Trophoblast cell (in vitro differentiated cells and primary cell): ENCODE results near the gene SP8.

Experiments used
- DNase-seq, 2 donors: peaks; one replicate each; pipeline ENCODE4 v3.0.0-alpha.2; 2016
- H2AFZ ChIP-seq: 2 replicates; pipeline ENCODE4 v1.6.1; 2013; ENCODE audit warnings: low read length, moderate library complexity, mild to moderate bottlenecking; ENCODE audit not compliant: insufficient read depth, poor library complexity
- H2AK5ac ChIP-seq: 2 replicates; pipeline ENCODE4 v1.6.1; 2013; ENCODE audit warnings: mild to moderate bottlenecking, low read length
- H2BK120ac ChIP-seq: 2 replicates; pipeline ENCODE4 v1.6.1; 2013; ENCODE audit warnings: low read length, mild to moderate bottlenecking, moderate library complexity; ENCODE audit not compliant: insufficient read depth, poor library complexity
- H2BK12ac ChIP-seq: 2 replicates; pipeline ENCODE4 v1.6.1; 2013; ENCODE audit warnings: mild to moderate bottlenecking, low read length, moderate library complexity
- H2BK5ac ChIP-seq: 2 replicates; pipeline ENCODE4 v1.6.1; 2013; ENCODE audit warnings: low read length, low read depth, moderate library complexity, mild to moderate bottlenecking; ENCODE audit not compliant: poor library complexity
- H3K14ac ChIP-seq: 2 replicates; pipeline ENCODE4 v1.6.1; 2013; ENCODE audit warnings: mild to moderate bottlenecking, low read length
- H3K18ac ChIP-seq: 2 replicates; pipeline ENCODE4 v1.6.1; 2013; ENCODE audit warnings: mild to moderate bottlenecking, low read length
- H3K23ac ChIP-seq: 2 replicates; pipeline ENCODE4 v1.6.1; 2013; ENCODE audit warnings: low read length
- H3K27ac ChIP-seq: 2 replicates; pipeline ENCODE4 v1.5.1; 2013; ENCODE audit warnings: low read depth, mild to moderate bottlenecking, inconsistent platforms, low read length, moderate library complexity
- H3K27me3 ChIP-seq: 2 replicates; pipeline ENCODE4 v1.6.1; 2013; ENCODE audit warnings: inconsistent platforms, mild to moderate bottlenecking, low read length, moderate library complexity; ENCODE audit not compliant: insufficient read depth
- H3K36me3 ChIP-seq, 2 experiments: 1 replicate in 1 of 2; 2 replicates in 1 of 2; pipeline ENCODE4 v1.6.1; 2013; ENCODE audit warnings: low read length in 2 of 2, mild to moderate bottlenecking in 2 of 2, moderate library complexity in 1 of 2; ENCODE audit not compliant: insufficient read depth in 2 of 2, control insufficient read depth in 1 of 2
- H3K4ac ChIP-seq: 2 replicates; pipeline ENCODE4 v1.6.1; 2013; ENCODE audit warnings: low read depth, mild to moderate bottlenecking, low read length, moderate library complexity
- H3K4me1 ChIP-seq, 2 experiments: 1 replicate in 1 of 2; 2 replicates in 1 of 2; pipeline ENCODE4 v1.6.1; 2013; ENCODE audit warnings: low read length in 2 of 2, mild to moderate bottlenecking in 2 of 2, moderate library complexity in 1 of 2; ENCODE audit not compliant: insufficient read depth in 2 of 2, control insufficient read depth in 1 of 2
- H3K4me2 ChIP-seq: 2 replicates; pipeline ENCODE4 v1.6.1; 2013; ENCODE audit warnings: inconsistent platforms, mild to moderate bottlenecking, low read length, moderate library complexity
- H3K4me3 ChIP-seq: 2 replicates; pipeline ENCODE4 v1.5.1; 2013; ENCODE audit warnings: mild to moderate bottlenecking, low read depth, low read length, inconsistent platforms
- H3K79me1 ChIP-seq: one replicate; pipeline ENCODE4 v1.6.1; 2013; ENCODE audit warnings: low read length
- H3K79me2 ChIP-seq: 2 replicates; pipeline ENCODE4 v1.6.1; 2013; ENCODE audit warnings: low read length, mild to moderate bottlenecking; ENCODE audit not compliant: control insufficient read depth, insufficient read depth, poor library complexity
- H3K9ac ChIP-seq: 2 replicates; pipeline ENCODE4 v1.6.1; 2013; ENCODE audit warnings: mild to moderate bottlenecking, low read length
- H3K9me3 ChIP-seq: 2 replicates; pipeline ENCODE4 v1.6.1; 2013; ENCODE audit warnings: low read depth, mild to moderate bottlenecking, control low read depth, inconsistent platforms, low read length; ENCODE audit not compliant: insufficient read depth
- H4K12ac ChIP-seq: 2 replicates; pipeline ENCODE4 v1.6.1; 2013; ENCODE audit warnings: low read depth, mild to moderate bottlenecking, low read length, moderate library complexity
- H4K8ac ChIP-seq: 2 replicates; pipeline ENCODE4 v1.6.1; 2013; ENCODE audit warnings: low read depth, mild to moderate bottlenecking, low read length, moderate library complexity
- H4K91ac ChIP-seq: one replicate; pipeline ENCODE4 v1.6.1; 2013; ENCODE audit warnings: low read depth, mild to moderate bottlenecking, low read length, moderate library complexity
- WGBS: extraction: QIAGEN DNeasy Blood & Tissue Kit; methylation state at CpG from one replicate; pipeline ENCODE4 v1.1.7; 2013; ENCODE audit warnings: missing lambda C conversion rate; ENCODE audit not compliant: insufficient read length, insufficient coverage; ENCODE audit errors: extremely low coverage; 5-methylcytosine and 5-hydroxymethylcytosine counted together

The SP8 gene

GRCh38 chr7:20776942-20777341, 9.7 kb downstream of the SP8 start:
- H3K79me1 ChIP-seq: no peaks in the 10 kb centered on the region
- H2AK5ac ChIP-seq: no peak overlapping the region
- no peak overlapping the region for H3K23ac ChIP-seq
- no peak overlapping the region for H2AFZ ChIP-seq
- no peak overlapping the region for H4K91ac ChIP-seq
- no peaks in the 10 kb centered on the region for H3K79me2 ChIP-seq
- no peak overlapping the region for H3K14ac ChIP-seq
- peaks cover 40% of the 10 kb centered on the region for H3K27me3 ChIP-seq
- no peak overlapping the region for H3K18ac ChIP-seq
- H3K9me3 ChIP-seq: no peaks in the 10 kb centered on the region
- no peak overlapping the region for H2BK12ac ChIP-seq
- no peak overlapping the region for H2BK5ac ChIP-seq
- H4K12ac ChIP-seq: no peak overlapping the region
- H3K36me3 ChIP-seq: no peaks in the 10 kb centered on the region
- WGBS: no CpG with 5 or more reads among the region's 10 CpGs
- no peak overlapping the region for H3K4me3 ChIP-seq
- peak overlapping the region; percentile 14 for H3K4me2 ChIP-seq
- no peak overlapping the region for H3K27ac ChIP-seq
- H2BK120ac ChIP-seq: no peak overlapping the region
- no peak overlapping the region for H3K4ac ChIP-seq
- no peak overlapping the region for H3K9ac ChIP-seq
- peaks cover 0 to 2% of the 10 kb centered on the region in 2 experiments for H3K4me1 ChIP-seq
- no peak for DNase-seq
- no peak overlapping the region for H4K8ac ChIP-seq

DNA sequence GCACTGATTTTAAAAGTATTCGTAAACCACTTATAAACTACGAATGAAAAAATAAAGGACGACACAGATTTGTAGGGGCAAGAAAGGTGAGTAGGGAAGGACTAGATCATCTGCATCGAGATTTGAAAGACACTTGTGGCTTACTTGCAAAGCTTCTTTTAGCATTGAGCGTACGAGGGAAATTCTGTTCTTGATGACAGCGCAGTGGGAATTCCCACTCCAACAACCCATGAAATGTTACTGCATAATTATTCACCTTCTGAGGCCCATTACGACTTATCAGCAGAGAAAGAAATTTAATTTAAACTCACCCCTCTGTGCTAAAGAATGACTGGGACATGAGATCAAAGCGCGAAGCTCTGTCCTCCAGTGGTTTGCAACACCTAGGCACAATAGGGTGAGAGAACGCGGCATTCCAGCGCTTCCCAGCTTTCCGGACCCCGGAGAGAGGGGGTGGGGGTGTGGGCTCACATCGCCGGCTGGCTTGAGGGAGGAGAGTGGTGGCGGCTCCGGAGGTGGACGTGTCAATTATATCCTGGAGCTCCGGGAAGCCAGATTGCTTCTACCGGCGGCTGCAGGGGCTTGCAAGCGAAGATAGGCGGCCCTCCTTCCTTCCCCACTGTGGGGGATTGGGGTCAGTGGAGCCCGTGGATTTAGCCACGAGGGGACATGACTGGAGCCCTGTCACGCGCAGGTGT, 10.3 kb downstream of the SP8 start:
- Histone ChIP-seq H3K14ac (no peak overlapping the region), H2BK120ac (no peak overlapping the region)

DNA sequence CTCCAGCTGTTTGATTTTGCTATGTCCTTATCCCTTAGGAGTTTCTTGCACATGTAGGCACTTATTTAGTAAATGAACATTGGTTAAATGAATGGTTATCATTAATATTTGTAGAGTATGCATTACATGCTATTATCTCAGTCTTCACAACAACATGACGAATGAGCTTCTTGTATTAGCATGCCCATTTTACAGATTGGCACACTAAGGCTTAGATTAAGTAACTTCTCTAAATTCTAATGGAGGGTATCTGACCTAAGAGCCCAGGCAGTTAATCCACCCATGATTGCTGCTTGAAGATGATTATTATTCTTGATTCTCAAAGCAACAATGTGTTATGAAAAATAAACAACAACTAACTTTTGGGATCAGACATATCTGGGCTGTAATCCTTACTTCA, 32.7 kb downstream of the SP8 start:
- no peak overlapping the region for H3K4ac ChIP-seq
- H2AK5ac ChIP-seq: no peak overlapping the region
- no peak for DNase-seq
- no peak overlapping the region for H4K8ac ChIP-seq
- H2BK12ac ChIP-seq: no peak overlapping the region
- no peak overlapping the region for H3K4me3 ChIP-seq
- H3K36me3 ChIP-seq: no peaks in the 10 kb centered on the region
- H4K12ac ChIP-seq: no peak overlapping the region
- H3K4me1 ChIP-seq: no peaks in the 10 kb centered on the region
- H3K79me2 ChIP-seq: no peaks in the 10 kb centered on the region
- no peak overlapping the region for H2AFZ ChIP-seq
- no peak overlapping the region for H2BK120ac ChIP-seq
- WGBS: no CpG with 5 or more reads among the region's 1 CpG
- no peak overlapping the region for H3K14ac ChIP-seq
- H3K23ac ChIP-seq: no peak overlapping the region
- no peak overlapping the region for H3K4me2 ChIP-seq
- no peaks in the 10 kb centered on the region for H3K9me3 ChIP-seq
- no peak overlapping the region for H3K27ac ChIP-seq
- H3K9ac ChIP-seq: no peak overlapping the region
- no peaks in the 10 kb centered on the region for H3K27me3 ChIP-seq
- H2BK5ac ChIP-seq: no peak overlapping the region
- no peak overlapping the region for H4K91ac ChIP-seq
- H3K79me1 ChIP-seq: no peaks in the 10 kb centered on the region
- H3K18ac ChIP-seq: no peak overlapping the region

More for the DNA sequence above, 10.3 kb downstream of the SP8 start:
- H2BK5ac ChIP-seq: no peak overlapping the region
- peaks cover 0 to 2% of the 10 kb centered on the region in 2 experiments for H3K4me1 ChIP-seq
- no peak overlapping the region for H2AFZ ChIP-seq
- H3K9me3 ChIP-seq: no peaks in the 10 kb centered on the region
- no peak overlapping the region for H3K23ac ChIP-seq
- H3K79me1 ChIP-seq: no peaks in the 10 kb centered on the region
- H3K27me3 ChIP-seq: peaks cover 40% of the 10 kb centered on the region
- no peak overlapping the region for H2BK12ac ChIP-seq
- H3K18ac ChIP-seq: no peak overlapping the region
- H3K4me3 ChIP-seq: no peak overlapping the region
- no peak overlapping the region for H3K4ac ChIP-seq
- no peak overlapping the region for H3K9ac ChIP-seq
- H4K12ac ChIP-seq: no peak overlapping the region
- H4K91ac ChIP-seq: no peak overlapping the region
- H3K79me2 ChIP-seq: no peaks in the 10 kb centered on the region
- DNase-seq: no peak
- no CpG with 5 or more reads among the region's 29 CpGs for WGBS
- H2AK5ac ChIP-seq: no peak overlapping the region
- H3K4me2 ChIP-seq: peak overlapping the region; percentile 14
- H3K27ac ChIP-seq: no peak overlapping the region
- H4K8ac ChIP-seq: no peak overlapping the region
- H3K36me3 ChIP-seq: no peaks in the 10 kb centered on the region

- DNase-seq: no peak
- no peaks in the 10 kb centered on the region for H3K36me3 ChIP-seq
- no peak overlapping the region for H3K9ac ChIP-seq
- no peaks in the 10 kb centered on the region for H3K27me3 ChIP-seq
- H4K12ac ChIP-seq: no peak overlapping the region
- H3K4ac ChIP-seq: no peak overlapping the region
- no peak overlapping the region for H3K18ac ChIP-seq
- no peak overlapping the region for H2AK5ac ChIP-seq
- no peak overlapping the region for H3K4me3 ChIP-seq
- no peaks in the 10 kb centered on the region for H3K79me2 ChIP-seq
- no peaks in the 10 kb centered on the region for H3K4me1 ChIP-seq
- H3K27ac ChIP-seq: no peak overlapping the region
- no peak overlapping the region for H2BK12ac ChIP-seq
- no peaks in the 10 kb centered on the region for H3K79me1 ChIP-seq
- H2BK5ac ChIP-seq: no peak overlapping the region
- H2BK120ac ChIP-seq: no peak overlapping the region
- H3K9me3 ChIP-seq: no peaks in the 10 kb centered on the region
- no CpG with 5 or more reads among the region's 1 CpG for WGBS
- H4K8ac ChIP-seq: no peak overlapping the region
- H4K91ac ChIP-seq: no peak overlapping the region
- no peak overlapping the region for H3K14ac ChIP-seq
- H2AFZ ChIP-seq: no peak overlapping the region
- no peak overlapping the region for H3K4me2 ChIP-seq
- no peak overlapping the region for H3K23ac ChIP-seq
Observed at GRCh38 chr7:20749906-20750305, 36.8 kb downstream of the SP8 start.
